GM18526 (cell line): ENCODE data around the gene DAPK2.
A peak's percentile ranks its signal among the peaks of the same experiment; 100 is the strongest.

Source experiments
- POLR2A ChIP-seq: IDR thresholded peaks from 3 replicates; pipeline ENCODE4 v1.6.1; 2011; ENCODE audit not compliant: insufficient read length; ENCODE audit errors: extremely low read depth

The DAPK2 gene

GRCh38 chr15:64046421-64047153 lies at the start of gene DAPK2:
TSS of gene DAPK2 (minus strand) at chr15:64046485. CDS start at chr15:64040261, 6,224 bp downstream.
- TF ChIP-seq POLR2A: no peak

GRCh38 chr15:64095431-64095794 lies 49.1 kb upstream of the DAPK2 start:
- TF ChIP-seq POLR2A: no peak

- peak; percentile 50 for TF ChIP-seq POLR2A
These were observed 47.5 kb upstream of the DAPK2 start, which contains the start of gene CIAO2A for GRCh38 chr15:64093627-64094417. TSS of gene CIAO2A (minus strand) at chr15:64093838. CDS start at chr15:64093768, 70 bp downstream.

GRCh38 chr15:64092864-64093626 lies 46.8 kb upstream of the DAPK2 start:
- peak; percentile 33 for TF ChIP-seq POLR2A

GRCh38 chr15:64092075-64092820 lies 46.0 kb upstream of the DAPK2 start:
- no peak for TF ChIP-seq POLR2A

GRCh38 chr15:64090527-64090926 lies 44.2 kb upstream of the DAPK2 start:
- TF ChIP-seq POLR2A: no peak

GRCh38 chr15:64089543-64090280 lies 43.4 kb upstream of the DAPK2 start:
- no peak for TF ChIP-seq POLR2A

- TF ChIP-seq POLR2A: no peak
These were observed 36.5 kb upstream of the DAPK2 start for GRCh38 chr15:64082757-64083156.

- TF ChIP-seq POLR2A: no peak
These were observed 26.5 kb upstream of the DAPK2 start for GRCh38 chr15:64072812-64073211.

GRCh38 chr15:64071931-64072765 lies 25.9 kb upstream of the DAPK2 start:
- TF ChIP-seq POLR2A: no peak

- TF ChIP-seq POLR2A: no peak
These were observed 24.9 kb upstream of the DAPK2 start for GRCh38 chr15:64070965-64071851.

- TF ChIP-seq POLR2A: no peak
These were observed 23.8 kb upstream of the DAPK2 start for GRCh38 chr15:64070106-64070505.

- TF ChIP-seq POLR2A: no peak
These were observed 21.8 kb upstream of the DAPK2 start for GRCh38 chr15:64068133-64068532.

GRCh38 chr15:64067564-64068030 lies 21.3 kb upstream of the DAPK2 start:
- no peak for TF ChIP-seq POLR2A
